H1 (cell line): Measurements from ENCODE around the gene CXCL6. TPM values are rescaled to one million over a fixed set of nuclear protein-coding genes. Genes with fewer than 3 reads are reported as not detected.

Source experiments
- CTCF ChIA-PET: fragments of 300-600 bp; sonication (Branson Sonifier 250); formaldehyde crosslinking; loops from one replicate; lab custom pipeline; 2021; ENCODE audit not compliant: partially characterized antibody; lab: Charles Lee
- POLR2A ChIA-PET: fragments of 300-600 bp; sonication (Branson Sonifier 250); formaldehyde crosslinking; loops from one replicate; lab custom pipeline; 2021; ENCODE audit warnings: inconsistent platforms; ENCODE audit not compliant: partially characterized antibody; lab: Charles Lee
- DNase-seq, 2 experiments: peaks; one replicate each; pipeline versions ENCODE4 v3.0.0 to v3.0.0-alpha.2; 2010 to 2022; ENCODE audit warnings: low spot score in 2 of 2, low read depth in 1 of 2, mixed read lengths in 1 of 2
- FAIRE-seq: peaks from 2 replicates; lab custom pipeline; 2011; peaks lifted over from hg19 to GRCh38; lab: Jason Lieb, UNC
- H2AFZ ChIP-seq: 2 replicates; pipeline ENCODE4 v1.8.1; 2012; ENCODE audit warnings: low read length, inconsistent platforms
- H2AK5ac ChIP-seq: 2 replicates; pipeline ENCODE4 v1.6.1; 2013; ENCODE audit warnings: low read depth, low read length
- H2BK120ac ChIP-seq: replicated peaks from 2 replicates; pipeline ENCODE3; 2013; ENCODE audit warnings: low read depth, low read length, inconsistent platforms
- H2BK12ac ChIP-seq: 2 replicates; pipeline ENCODE4 v1.6.1; 2013; ENCODE audit warnings: low read depth, low read length
- H2BK15ac ChIP-seq: 2 replicates; pipeline ENCODE4 v1.6.1; 2013; ENCODE audit warnings: low read length
- H2BK20ac ChIP-seq: 2 replicates; pipeline ENCODE4 v1.6.1; 2013; ENCODE audit warnings: low read length
- H2BK5ac ChIP-seq: 2 replicates; pipeline ENCODE4 v1.6.1; 2013; ENCODE audit warnings: low read depth, low read length
- H3K14ac ChIP-seq: 2 replicates; pipeline ENCODE4 v1.6.1; 2013; ENCODE audit warnings: inconsistent platforms; ENCODE audit not compliant: insufficient read length
- H3K18ac ChIP-seq: 2 replicates; pipeline ENCODE4 v1.6.1; 2013; ENCODE audit warnings: low read length; ENCODE audit errors: extremely low read depth
- H3K23ac ChIP-seq: 2 replicates; pipeline ENCODE4 v1.6.1; 2013; ENCODE audit warnings: inconsistent platforms; ENCODE audit not compliant: insufficient read length
- H3K23me2 ChIP-seq: 2 replicates; pipeline ENCODE4 v1.6.1; 2013; ENCODE audit warnings: low read depth, low read length
- H3K27ac ChIP-seq: 2 replicates; pipeline ENCODE4 v1.6.1; 2011; ENCODE audit warnings: low read depth, low read length, inconsistent platforms
- H3K27me3 ChIP-seq, 4 experiments: replicated peaks in 1 of 4; 1 replicate in 1 of 4; 2 replicates in 3 of 4; pipeline versions ENCODE4 v1.6.1 to v1.8.1; 2011 to 2013; ENCODE audit warnings: low read length in 3 of 4, mild to moderate bottlenecking in 3 of 4, inconsistent platforms in 2 of 4, mixed read lengths in 2 of 4, moderate library complexity in 1 of 4; ENCODE audit not compliant: control insufficient read depth in 3 of 4, insufficient read depth in 3 of 4; ENCODE audit errors: extremely low read depth in 1 of 4
- H3K36me3 ChIP-seq, 4 experiments: 2 replicates each; pipeline versions ENCODE4 v1.6.1 to v1.8.1; 2011 to 2013; ENCODE audit warnings: mild to moderate bottlenecking in 4 of 4, low read length in 3 of 4, moderate library complexity in 2 of 4, control low read depth in 1 of 4, inconsistent platforms in 1 of 4; ENCODE audit not compliant: insufficient read depth in 4 of 4, control insufficient read depth in 2 of 4
- H3K4ac ChIP-seq: replicated peaks from 2 replicates; pipeline ENCODE3; 2013; ENCODE audit warnings: low read length, low read depth, mixed read lengths, inconsistent platforms; ENCODE audit not compliant: insufficient read length
- H3K4me1 ChIP-seq, 4 experiments: replicated peaks in 1 of 4; 1 replicate in 1 of 4; 2 replicates in 3 of 4; pipeline versions ENCODE4 v1.6.1 to v1.8.1; 2011 to 2013; ENCODE audit warnings: low read length in 3 of 4, inconsistent platforms in 2 of 4, mixed read lengths in 1 of 4; ENCODE audit not compliant: insufficient read depth in 4 of 4, control insufficient read depth in 3 of 4
- H3K4me2 ChIP-seq, 2 experiments: 2 replicates each; pipeline versions ENCODE4 v1.6.1 to v1.8.1; 2011 to 2013; ENCODE audit warnings: low read depth in 2 of 2, low read length in 2 of 2, control low read depth in 1 of 2, inconsistent platforms in 1 of 2, mild to moderate bottlenecking in 1 of 2; ENCODE audit not compliant: insufficient read depth in 1 of 2
- H3K4me3 ChIP-seq, 4 experiments: fragments of 200-600, 300-600 bp in 1 of 4; sonication (generic), shearing (Covaris generic), sonication (Bioruptor Twin) in 1 of 4; 2 replicates each; pipeline versions ENCODE4 v1.5.1 to v1.8.1; 2011 to 2016; ENCODE audit warnings: low read length in 4 of 4, low read depth in 3 of 4, control low read depth in 2 of 4, inconsistent platforms in 2 of 4, mild to moderate bottlenecking in 2 of 4, mixed read lengths in 1 of 4, moderate library complexity in 1 of 4; ENCODE audit not compliant: insufficient read depth in 2 of 4; ENCODE audit errors: extremely low read depth in 1 of 4
- H3K56ac ChIP-seq: replicated peaks from 2 replicates; pipeline ENCODE3; 2013; ENCODE audit warnings: low read depth, mild to moderate bottlenecking, mixed read lengths, low read length, inconsistent platforms; ENCODE audit not compliant: insufficient read length
- H3K79me1 ChIP-seq: 2 replicates; pipeline ENCODE4 v1.6.1; 2013; ENCODE audit warnings: low read depth, low read length, control low read depth
- H3K79me2 ChIP-seq, 2 experiments: 2 replicates each; pipeline versions ENCODE4 v1.6.1 to v1.8.1; 2012 to 2013; ENCODE audit warnings: low read length in 2 of 2, mild to moderate bottlenecking in 2 of 2, inconsistent platforms in 1 of 2; ENCODE audit not compliant: insufficient read depth in 2 of 2, control insufficient read depth in 1 of 2
- H3K9ac ChIP-seq, 4 experiments: replicated peaks in 1 of 4; 1 replicate in 1 of 4; 2 replicates in 3 of 4; pipeline versions ENCODE4 v1.6.1 to v1.8.1; 2011 to 2013; ENCODE audit warnings: low read depth in 3 of 4, low read length in 3 of 4, control low read depth in 2 of 4, mild to moderate bottlenecking in 2 of 4, moderate library complexity in 2 of 4, inconsistent platforms in 1 of 4; ENCODE audit errors: extremely low read depth in 1 of 4
- H3K9me3 ChIP-seq, 2 experiments: 2 replicates each; pipeline versions ENCODE4 v1.6.1 to v1.8.1; 2012 to 2013; ENCODE audit warnings: mild to moderate bottlenecking in 2 of 2, moderate library complexity in 2 of 2, control low read depth in 1 of 2, inconsistent platforms in 1 of 2, low read depth in 1 of 2, low read length in 1 of 2, mixed read lengths in 1 of 2; ENCODE audit not compliant: insufficient read depth in 2 of 2
- H4K20me1 ChIP-seq, 2 experiments: replicated peaks in 1 of 2; 2 replicates each; pipeline versions ENCODE3 to v1.8.1; 2011 to 2013; ENCODE audit warnings: inconsistent platforms in 2 of 2, low read length in 2 of 2, mild to moderate bottlenecking in 1 of 2; ENCODE audit not compliant: insufficient read depth in 2 of 2, control insufficient read depth in 1 of 2
- H4K5ac ChIP-seq: 2 replicates; pipeline ENCODE4 v1.6.1; 2013; ENCODE audit warnings: low read length, low read depth, mixed read lengths, inconsistent platforms; ENCODE audit not compliant: insufficient read length
- H4K8ac ChIP-seq: 2 replicates; pipeline ENCODE4 v1.8.0; 2013; ENCODE audit warnings: mild to moderate bottlenecking, moderate library complexity, low read length, inconsistent platforms; ENCODE audit not compliant: insufficient read depth; ENCODE audit errors: extremely low read depth
- H4K91ac ChIP-seq: replicated peaks from 2 replicates; pipeline ENCODE3; 2013; ENCODE audit warnings: low read length, mixed read lengths, inconsistent platforms; ENCODE audit not compliant: insufficient read length
- JUND ChIP-seq: IDR thresholded peaks from 2 replicates; pipeline ENCODE4 v1.6.1; 2011; ENCODE audit warnings: mild to moderate bottlenecking, improper control_type of control experiment, low read length
- TEAD4 ChIP-seq: IDR thresholded peaks from 2 replicates; pipeline ENCODE4 v1.6.1; 2012; ENCODE audit warnings: low read depth, low read length, inconsistent platforms, mixed read lengths
- polyA plus RNA-seq, 7 experiments: library from polyadenylated mRNA; depleted of rRNA in 3 of 7; stranded (reverse) in 5 of 7; unstranded in 2 of 7; fragments of >200 nt in 5 of 7; fragments of 200-250 nt in 2 of 7; gene quantifications; 1 replicate in 5 of 7; 2 replicates in 1 of 7; 4 replicates in 1 of 7; pipeline versions ENCODE4 v1.2.1 to v1.2.3, GENCODE V29; 2011 to 2013; ENCODE audit warnings: missing spikeins in 2 of 7, mixed read lengths in 2 of 7
- total RNA-seq: library from RNA; stranded (reverse); fragmentation: NEBNext Ultra II Directional; extraction: Animal tissue kit (Norgen Biotek cat#: 25700); gene quantifications from 2 replicates; pipeline ENCODE4 v1.2.1, GENCODE V29; 2021

The CXCL6 gene
- total and polyA plus RNA-seq, 2 of the 8 experiments (the other 6 are each of a cell fraction or from before 2014, with no cell fraction given): 6.3 to 8.0 TPM

DNA sequence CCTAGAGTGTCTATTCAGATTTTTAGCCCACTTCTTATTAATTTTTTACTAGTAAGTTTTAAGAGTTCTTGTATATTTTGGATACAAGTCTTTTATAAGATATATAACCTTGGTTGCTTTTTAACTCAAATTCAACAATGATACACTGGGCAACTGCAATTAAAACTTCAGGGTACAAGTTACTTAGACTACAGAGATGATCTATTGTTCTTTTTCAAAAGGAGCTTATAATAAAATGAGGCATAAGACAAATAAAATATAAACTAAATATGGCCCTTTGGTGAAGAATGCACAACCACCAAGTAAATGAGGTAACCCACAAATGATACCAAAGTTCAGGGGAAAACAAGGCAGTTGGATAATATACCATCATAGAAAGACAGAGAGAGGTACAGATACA lies 37.6 kb upstream of the CXCL6 start:
- H2BK120ac ChIP-seq: no peak overlapping the region
- FAIRE-seq (no peak), DNase-seq (no peak)
- no peak overlapping the region for H4K91ac ChIP-seq
- H3K23me2 ChIP-seq: no peaks in the 10 kb centered on the region
- H4K20me1 ChIP-seq: no peaks in the 10 kb centered on the region
- H3K56ac ChIP-seq: no peak overlapping the region
- no peak overlapping the region for H3K4me2 ChIP-seq
- H3K9me3 ChIP-seq: no peaks in the 10 kb centered on the region
- no peaks in the 10 kb centered on the region for H3K27me3 ChIP-seq
- no peak overlapping the region for H2AFZ ChIP-seq
- no peak overlapping the region for H3K4ac ChIP-seq
- no peak overlapping the region for H3K23ac ChIP-seq
- H3K9ac ChIP-seq: no peak overlapping the region
- H3K79me1 ChIP-seq: no peaks in the 10 kb centered on the region
- ChIA-PET CTCF (interaction anchor here (0.5 to 1.3 kb wide), 3 partner anchors 9 to 410 kb away, joined by 3 read pairs; no protein-coding TSS in a partner anchor), POLR2A (no interaction called here)
- H2AK5ac ChIP-seq: no peak overlapping the region
- H3K4me1 ChIP-seq: no peaks in the 10 kb centered on the region
- no peak overlapping the region for H2BK20ac ChIP-seq
- no peak overlapping the region for H4K8ac ChIP-seq
- H3K4me3 ChIP-seq: no peak overlapping the region
- no peak overlapping the region for H4K5ac ChIP-seq
- H2BK15ac ChIP-seq: no peak overlapping the region
- H2BK5ac ChIP-seq: no peak overlapping the region
- TF ChIP-seq TEAD4: no peak
- no peak for TF ChIP-seq JUND
- no peak overlapping the region for H3K18ac ChIP-seq
- H3K36me3 ChIP-seq: no peaks in the 10 kb centered on the region
- H3K27ac ChIP-seq: no peak overlapping the region
- no peak overlapping the region for H2BK12ac ChIP-seq
- H3K79me2 ChIP-seq: no peaks in the 10 kb centered on the region
- H3K14ac ChIP-seq: no peak overlapping the region
